Ovary (tissue), 9 donors: ENCODE results near the gene BET1. TPM values are rescaled to one million over a fixed set of nuclear protein-coding genes. Genes with fewer than 3 reads are reported as not detected.

Source experiments
- DNase-seq, 5 donors: peaks; one replicate each; pipeline ENCODE4 v3.0.0-alpha.2; 2019 to 2020
- H3K27ac ChIP-seq, 2 donors: fragments of 200-600 bp; one replicate each; pipeline versions ENCODE4 v1.5.1 to v1.8.0; 2019 to 2022
- H3K27me3 ChIP-seq: fragments of 200-600 bp; one replicate; pipeline ENCODE4 v1.8.0; 2022
- H3K36me3 ChIP-seq: fragments of 200-600 bp; sonication (generic); one replicate; pipeline ENCODE4 v1.5.1; 2019
- H3K4me1 ChIP-seq: one replicate; pipeline ENCODE4 v1.8.1; 2013; ENCODE audit warnings: mild to moderate bottlenecking, moderate library complexity; ENCODE audit not compliant: insufficient read depth
- H3K4me3 ChIP-seq: fragments of 200-600 bp; sonication (generic); one replicate; pipeline ENCODE4 v1.5.1; 2017
- H3K9me3 ChIP-seq, 2 donors: fragments of 200-600 bp in 1 of 2; sonication (generic) in 1 of 2; one replicate each; pipeline versions ENCODE4 v1.5.1 to v1.8.1; 2013 to 2019; ENCODE audit warnings: mild to moderate bottlenecking in 1 of 2, moderate library complexity in 1 of 2
- EP300 ChIP-seq: sonication (generic); formaldehyde crosslinking; IDR thresholded peaks from one replicate; pipeline ENCODE4 v1.6.1; 2017; ENCODE audit warnings: antibody characterized with exemption
- POLR2A ChIP-seq: fragments of 450-650 bp; IDR thresholded peaks from one replicate; pipeline ENCODE4 v1.6.1; 2017; ENCODE audit warnings: antibody characterized with exemption, mild to moderate bottlenecking, moderate library complexity
- WGBS, 3 donors: extraction: QIAGEN DNeasy Blood & Tissue Kit in 1 of 3; methylation state at CpG; one replicate each; pipeline versions ENCODE4 v1.1.5 to v1.1.7; 2013 to 2017; 5-methylcytosine and 5-hydroxymethylcytosine counted together
- intact Hi-C, 4 donors: fragments of 100-400 bp; cut with DNase I; formaldehyde crosslinking; loops; one replicate each; pipeline versions ENCODE4 v1.11.0 to v1.15.1; 2022 to 2023
- polyA plus RNA-seq, 2 donors: library from polyadenylated mRNA; stranded (reverse); fragments of 200-250 nt in 1 of 2; fragments of 350-450 nt in 1 of 2; fragmentation: Illumina TruSeq in 1 of 2; extraction: RNeasy Lipid Tissue Mini Kit (QIAGEN cat#74804) in 1 of 2; gene quantifications; one replicate each; pipeline ENCODE4 v1.2.3, GENCODE V29; 2013 to 2014
- total RNA-seq, 7 donors: library from RNA; depleted of rRNA in 2 of 7; stranded (reverse); fragments of >200 nt in 2 of 7; fragmentation: NEBNext Ultra II Directional in 3 of 7; extraction: Animal tissue kit (Norgen Biotek cat#: 25700) in 3 of 7; gene quantifications; one replicate each; pipeline versions ENCODE4 v1.1.0 to v1.2.4, GENCODE V29; 2016 to 2023
- TF ChIP-seq, protein P1 (sequence below), 3 donors: fragments of 450-650 bp in 2 of 3; fragments of 200-600 bp in 1 of 3; IDR thresholded peaks; one replicate each; pipeline versions ENCODE4 v1.5.1 to v1.8.0; 2016 to 2022; ENCODE audit warnings: antibody characterized with exemption in 3 of 3, mild to moderate bottlenecking in 1 of 3
- donor health status: DM: no; HTN: no; CAD: no; lungs with moderate emphysema.
- donor health status: DM: no; HTN: no; CAD: no.
- donor health status: Bipolar disorder and iron deficiency.
- donor health status: DM: yes; HTN: yes; CAD: no.
- donor health status: DM: no; HTN: no; CAD: no.
- donor health status: DM: yes; HTN: yes; CAD: no.

Gene BET1
- total and polyA plus RNA-seq, 9 donors = 22.9 to 35.9 (median 26.9) TPM

DNA sequence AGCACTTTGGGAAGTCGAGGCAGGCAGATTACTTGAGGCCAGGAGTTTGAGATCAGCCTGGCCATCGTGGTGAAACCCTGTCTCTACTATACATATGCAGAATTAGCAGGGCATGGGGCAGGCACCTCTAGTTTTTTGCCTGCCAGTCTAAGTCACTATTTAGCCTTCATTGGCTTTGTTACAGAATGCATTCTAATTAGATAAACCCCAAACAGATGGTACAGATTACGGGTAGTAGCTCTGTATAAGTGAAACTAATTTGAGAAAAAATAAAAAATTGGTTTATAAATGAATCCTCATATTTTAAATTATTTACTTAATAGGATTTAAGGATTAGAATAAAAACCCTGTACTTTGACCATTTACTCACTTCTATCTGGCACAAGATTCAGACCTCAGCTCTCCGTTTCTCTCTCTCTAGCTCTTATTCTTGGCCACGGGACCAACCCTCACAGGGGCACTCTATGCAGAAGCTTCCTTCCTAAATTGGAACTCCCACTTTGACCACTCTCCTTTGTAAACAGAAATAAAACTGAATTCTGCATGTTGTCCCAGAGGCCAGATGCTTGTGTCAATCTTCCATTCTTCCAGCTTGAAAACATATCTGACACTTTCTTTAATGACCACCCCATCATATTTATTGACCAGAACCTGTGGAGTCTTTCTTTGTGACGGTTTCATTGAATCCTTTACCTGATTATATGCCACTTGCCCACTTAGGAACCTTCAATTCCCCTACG is 26.8 kb downstream of the BET1 start:
- intact Hi-C loops = no loop called here
- Histone ChIP-seq H3K36me3 (no peaks in the 10 kb centered on the region), H3K9me3 (no peaks in the 10 kb centered on the region), H3K4me1 (peaks cover 5% of the 10 kb centered on the region), H3K27ac (no peak overlapping the region), H3K27me3 (no peaks in the 10 kb centered on the region), H3K4me3 (no peak overlapping the region)
- TF ChIP-seq EP300 = no peak
- TF ChIP-seq POLR2A = no peak
- TF ChIP-seq, protein P1, sequence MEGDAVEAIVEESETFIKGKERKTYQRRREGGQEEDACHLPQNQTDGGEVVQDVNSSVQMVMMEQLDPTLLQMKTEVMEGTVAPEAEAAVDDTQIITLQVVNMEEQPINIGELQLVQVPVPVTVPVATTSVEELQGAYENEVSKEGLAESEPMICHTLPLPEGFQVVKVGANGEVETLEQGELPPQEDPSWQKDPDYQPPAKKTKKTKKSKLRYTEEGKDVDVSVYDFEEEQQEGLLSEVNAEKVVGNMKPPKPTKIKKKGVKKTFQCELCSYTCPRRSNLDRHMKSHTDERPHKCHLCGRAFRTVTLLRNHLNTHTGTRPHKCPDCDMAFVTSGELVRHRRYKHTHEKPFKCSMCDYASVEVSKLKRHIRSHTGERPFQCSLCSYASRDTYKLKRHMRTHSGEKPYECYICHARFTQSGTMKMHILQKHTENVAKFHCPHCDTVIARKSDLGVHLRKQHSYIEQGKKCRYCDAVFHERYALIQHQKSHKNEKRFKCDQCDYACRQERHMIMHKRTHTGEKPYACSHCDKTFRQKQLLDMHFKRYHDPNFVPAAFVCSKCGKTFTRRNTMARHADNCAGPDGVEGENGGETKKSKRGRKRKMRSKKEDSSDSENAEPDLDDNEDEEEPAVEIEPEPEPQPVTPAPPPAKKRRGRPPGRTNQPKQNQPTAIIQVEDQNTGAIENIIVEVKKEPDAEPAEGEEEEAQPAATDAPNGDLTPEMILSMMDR (IDR thresholded peaks at IDR 0.05) = no peak
- no peak for DNase-seq
- 83 to 87% (median 83%) methylated on average over 7 of the region's 7 CpGs for WGBS, 3 donors

GRCh38 chr7:93973134-93973533 is 31.0 kb downstream of the BET1 start:
- H3K27ac ChIP-seq = no peak overlapping the region
- no peaks in the 10 kb centered on the region for H3K27me3 ChIP-seq
- TF ChIP-seq POLR2A (no peak), EP300 (no peak)
- TF ChIP-seq, protein P1 (IDR thresholded peaks at IDR 0.05) = no peak
- DNase-seq = no peak
- H3K9me3 ChIP-seq = no peaks in the 10 kb centered on the region
- H3K36me3 ChIP-seq = no peaks in the 10 kb centered on the region
- H3K4me1 ChIP-seq = no peaks in the 10 kb centered on the region
- intact Hi-C loops = no loop called here
- H3K4me3 ChIP-seq = no peak overlapping the region
- WGBS, 3 donors = 86 to 99% (median 96%) methylated on average over 1 of the region's 1 CpG

DNA sequence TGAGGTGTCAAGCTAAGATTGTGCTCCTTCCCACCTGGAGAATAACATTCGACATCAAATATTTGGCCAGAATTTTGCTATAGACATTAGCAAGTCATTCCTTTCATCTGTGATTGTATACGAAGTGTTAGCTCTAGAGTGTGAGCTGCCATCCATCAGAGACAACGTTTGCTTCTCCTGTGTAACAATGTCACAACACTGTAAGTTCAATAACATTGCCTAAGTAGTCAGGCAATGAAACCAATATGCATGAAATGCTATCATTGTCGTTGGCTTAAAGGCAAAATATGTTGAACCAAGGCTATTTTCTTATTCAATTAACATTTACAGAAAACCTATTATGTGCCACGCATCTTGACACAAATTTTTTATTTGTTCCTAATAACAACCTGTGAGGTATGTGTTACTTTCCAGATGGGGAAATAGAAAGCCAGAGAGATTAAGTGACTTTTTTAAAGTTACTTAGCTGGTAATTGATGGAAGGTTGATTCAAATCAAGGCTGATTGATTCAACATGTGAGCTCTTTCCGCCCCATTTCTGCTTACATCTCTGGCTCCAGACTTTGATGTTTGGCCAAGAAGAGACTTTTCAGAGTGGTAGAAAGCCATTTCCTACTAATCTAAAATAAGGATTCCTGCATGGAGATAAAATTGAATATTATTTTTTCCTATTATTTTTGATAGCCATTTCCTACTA is 32.0 kb downstream of the BET1 start:
- 85 to 86% (median 86%) methylated on average over 6 of the region's 6 CpGs for WGBS, 3 donors
- intact Hi-C loops = no loop called here
- TF ChIP-seq, protein P1 (IDR thresholded peaks at IDR 0.05) = no peak
- no peak for TF ChIP-seq EP300
- no peak for TF ChIP-seq POLR2A

DNA sequence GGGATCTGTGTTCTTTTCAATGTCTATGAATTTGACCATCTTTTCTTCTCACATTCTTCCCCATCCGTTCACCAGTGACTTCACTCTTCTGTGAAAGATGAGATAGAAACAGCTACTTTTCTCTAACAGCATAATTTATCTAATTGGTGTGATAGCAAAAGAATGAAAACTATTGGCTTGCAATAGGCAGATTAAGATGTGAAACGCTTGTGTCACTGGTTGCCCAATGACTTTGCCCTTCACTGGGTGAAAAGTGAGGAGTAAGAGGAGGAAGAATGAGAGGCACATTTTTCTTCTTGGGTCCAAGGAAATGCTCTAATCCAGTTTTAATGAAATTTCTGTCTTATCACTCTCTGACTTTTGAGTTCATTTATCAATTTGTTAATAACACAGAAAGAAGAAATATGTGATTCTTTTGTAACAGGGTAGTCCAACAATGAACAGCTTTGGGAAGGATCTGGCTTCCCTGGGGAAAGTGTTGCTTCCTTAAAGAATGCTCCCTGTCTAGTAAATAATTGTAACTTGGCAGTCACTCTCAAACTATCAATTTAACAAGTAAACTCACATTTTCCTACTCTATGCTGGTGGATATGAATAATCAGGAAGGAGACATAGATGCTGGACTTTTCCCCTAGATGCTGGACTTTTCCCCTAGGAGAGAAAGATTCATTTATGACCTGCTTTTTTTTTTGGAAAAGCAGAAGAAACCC is 35.1 kb downstream of the BET1 start:
- Histone ChIP-seq H3K27ac (no peak overlapping the region), H3K36me3 (no peaks in the 10 kb centered on the region), H3K4me1 (no peaks in the 10 kb centered on the region), H3K4me3 (no peak overlapping the region), H3K27me3 (no peaks in the 10 kb centered on the region), H3K9me3 (no peaks in the 10 kb centered on the region)
- intact Hi-C loops = no loop called here
- TF ChIP-seq, protein P1 (IDR thresholded peaks at IDR 0.05) = no peak
- no peak for TF ChIP-seq POLR2A
- TF ChIP-seq EP300 = no peak
- DNase-seq = no peak
- WGBS, 3 donors = 57 to 62% (median 61%) methylated on average over 2 of the region's 2 CpGs

More for the DNA sequence above, 32.0 kb downstream of the BET1 start:
- DNase-seq = no peak
- no peaks in the 10 kb centered on the region for H3K9me3 ChIP-seq
- no peak overlapping the region for H3K27ac ChIP-seq
- no peaks in the 10 kb centered on the region for H3K27me3 ChIP-seq
- no peaks in the 10 kb centered on the region for H3K4me1 ChIP-seq
- H3K36me3 ChIP-seq = no peaks in the 10 kb centered on the region
- H3K4me3 ChIP-seq = no peak overlapping the region
